Measurements from ENCODE around the gene VIP. TPM values are rescaled to one million over a fixed set of nuclear protein-coding genes. Genes with fewer than 3 reads are reported as not detected.

Gene VIP
- total RNA-seq, 1 donor from 2014 or later, result 1.7 TPM

DNA sequence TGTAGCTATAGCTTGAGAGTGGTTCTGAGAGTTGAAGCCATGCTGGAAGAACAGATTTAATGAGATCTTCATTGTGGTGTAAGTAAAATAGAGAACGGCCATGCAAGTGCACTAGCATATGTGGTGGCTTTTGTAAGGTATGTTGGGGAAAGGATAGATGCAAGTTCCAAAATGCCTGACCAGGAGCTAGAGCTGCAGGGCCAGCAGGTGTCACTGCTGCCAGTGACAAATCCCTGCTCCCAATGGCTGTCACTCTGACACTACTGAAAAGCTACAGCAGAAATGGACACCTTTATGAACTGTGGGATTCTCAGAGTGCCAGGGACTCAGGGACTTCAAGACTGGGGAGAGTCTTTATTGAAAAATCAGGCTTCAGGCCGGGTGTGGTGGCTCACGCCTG is 23.1 kb upstream of the VIP start:
- Mint-ChIP-seq H3K27me3 (ENCODE audit: unreplicated experiment) (no peaks in the 10 kb centered on the region), H3K4me3 (ENCODE audit: unreplicated experiment) (no peak overlapping the region), H3K36me3 (ENCODE audit: low read depth, unreplicated experiment) (peaks cover 17% of the 10 kb centered on the region), H3K4me1 (ENCODE audit: unreplicated experiment) (no peaks in the 10 kb centered on the region), H3K27ac (ENCODE audit: unreplicated experiment) (no peak overlapping the region), H3K9me3 (ENCODE audit: unreplicated experiment) (no peaks in the 10 kb centered on the region)
- TF ChIP-seq, protein P1, sequence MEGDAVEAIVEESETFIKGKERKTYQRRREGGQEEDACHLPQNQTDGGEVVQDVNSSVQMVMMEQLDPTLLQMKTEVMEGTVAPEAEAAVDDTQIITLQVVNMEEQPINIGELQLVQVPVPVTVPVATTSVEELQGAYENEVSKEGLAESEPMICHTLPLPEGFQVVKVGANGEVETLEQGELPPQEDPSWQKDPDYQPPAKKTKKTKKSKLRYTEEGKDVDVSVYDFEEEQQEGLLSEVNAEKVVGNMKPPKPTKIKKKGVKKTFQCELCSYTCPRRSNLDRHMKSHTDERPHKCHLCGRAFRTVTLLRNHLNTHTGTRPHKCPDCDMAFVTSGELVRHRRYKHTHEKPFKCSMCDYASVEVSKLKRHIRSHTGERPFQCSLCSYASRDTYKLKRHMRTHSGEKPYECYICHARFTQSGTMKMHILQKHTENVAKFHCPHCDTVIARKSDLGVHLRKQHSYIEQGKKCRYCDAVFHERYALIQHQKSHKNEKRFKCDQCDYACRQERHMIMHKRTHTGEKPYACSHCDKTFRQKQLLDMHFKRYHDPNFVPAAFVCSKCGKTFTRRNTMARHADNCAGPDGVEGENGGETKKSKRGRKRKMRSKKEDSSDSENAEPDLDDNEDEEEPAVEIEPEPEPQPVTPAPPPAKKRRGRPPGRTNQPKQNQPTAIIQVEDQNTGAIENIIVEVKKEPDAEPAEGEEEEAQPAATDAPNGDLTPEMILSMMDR (IDR thresholded peaks at IDR 0.05; ENCODE audit: unreplicated experiment), result no peak
- no peak for DNase-seq (ENCODE audit: low spot score)

DNA sequence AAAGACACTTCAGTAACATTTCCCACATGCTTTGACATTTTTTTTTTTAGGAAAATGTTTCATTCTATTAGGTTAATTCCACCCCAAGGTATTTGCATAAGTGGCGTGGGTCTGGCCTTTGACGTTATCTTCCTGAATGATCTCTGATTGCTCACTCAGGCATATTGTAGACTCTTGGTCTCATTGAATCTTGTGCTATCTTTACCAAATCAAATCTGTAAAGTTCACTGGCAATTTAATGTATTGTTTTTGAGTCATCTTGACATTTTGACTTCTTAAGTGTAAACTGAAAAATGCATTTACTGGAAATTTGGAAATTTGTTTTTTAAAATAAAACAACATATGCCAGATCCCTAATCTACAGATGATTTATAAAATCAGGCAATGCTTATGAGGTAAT is 16.0 kb upstream of the VIP start:
- Mint-ChIP-seq H3K4me1 (ENCODE audit: unreplicated experiment) (no peaks in the 10 kb centered on the region), H3K9me3 (ENCODE audit: unreplicated experiment) (no peaks in the 10 kb centered on the region), H3K4me3 (ENCODE audit: unreplicated experiment) (no peak overlapping the region), H3K27me3 (ENCODE audit: unreplicated experiment) (no peaks in the 10 kb centered on the region), H3K27ac (ENCODE audit: unreplicated experiment) (no peak overlapping the region), H3K36me3 (ENCODE audit: low read depth, unreplicated experiment) (peaks cover 3% of the 10 kb centered on the region)
- no peak for DNase-seq (ENCODE audit: low spot score)
- TF ChIP-seq, protein P1 (IDR thresholded peaks at IDR 0.05; ENCODE audit: unreplicated experiment), result no peak

DNA sequence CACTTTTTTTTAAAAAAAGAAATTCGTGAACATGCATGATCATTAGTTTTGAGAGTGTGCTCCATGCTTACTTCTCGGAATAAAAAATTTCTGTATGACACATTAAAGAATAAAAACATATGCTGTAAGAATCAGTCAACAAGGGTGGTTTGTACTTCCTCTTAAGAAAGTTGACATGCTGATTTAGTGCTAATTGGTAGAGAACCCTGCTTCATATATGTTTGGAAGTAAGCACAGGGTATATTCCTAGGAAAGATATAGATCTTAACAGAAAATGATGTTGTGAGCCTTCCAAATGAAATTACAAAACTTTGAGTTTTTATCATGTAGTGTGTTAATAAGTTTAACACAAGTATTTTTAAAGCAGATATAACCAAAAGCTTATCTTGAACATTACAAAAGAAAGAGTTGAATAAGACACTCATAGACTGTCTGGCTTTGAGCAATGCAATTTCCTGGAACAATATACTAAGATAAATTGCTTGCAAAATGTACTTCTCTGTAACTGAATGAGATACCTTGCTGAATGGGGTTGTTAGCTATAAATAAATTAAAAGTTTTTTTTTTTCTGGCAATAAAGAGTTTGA is 13.8 kb upstream of the VIP start:
- peaks cover 3% of the 10 kb centered on the region for H3K36me3 Mint-ChIP-seq (ENCODE audit: low read depth, unreplicated experiment)
- H3K27ac Mint-ChIP-seq (ENCODE audit: unreplicated experiment), result no peak overlapping the region
- no peaks in the 10 kb centered on the region for H3K4me1 Mint-ChIP-seq (ENCODE audit: unreplicated experiment)
- no peaks in the 10 kb centered on the region for H3K9me3 Mint-ChIP-seq (ENCODE audit: unreplicated experiment)
- no peak for DNase-seq (ENCODE audit: low spot score)
- TF ChIP-seq, protein P1 (IDR thresholded peaks at IDR 0.05; ENCODE audit: unreplicated experiment), result no peak
- no peaks in the 10 kb centered on the region for H3K27me3 Mint-ChIP-seq (ENCODE audit: unreplicated experiment)
- no peak overlapping the region for H3K4me3 Mint-ChIP-seq (ENCODE audit: unreplicated experiment)

DNA sequence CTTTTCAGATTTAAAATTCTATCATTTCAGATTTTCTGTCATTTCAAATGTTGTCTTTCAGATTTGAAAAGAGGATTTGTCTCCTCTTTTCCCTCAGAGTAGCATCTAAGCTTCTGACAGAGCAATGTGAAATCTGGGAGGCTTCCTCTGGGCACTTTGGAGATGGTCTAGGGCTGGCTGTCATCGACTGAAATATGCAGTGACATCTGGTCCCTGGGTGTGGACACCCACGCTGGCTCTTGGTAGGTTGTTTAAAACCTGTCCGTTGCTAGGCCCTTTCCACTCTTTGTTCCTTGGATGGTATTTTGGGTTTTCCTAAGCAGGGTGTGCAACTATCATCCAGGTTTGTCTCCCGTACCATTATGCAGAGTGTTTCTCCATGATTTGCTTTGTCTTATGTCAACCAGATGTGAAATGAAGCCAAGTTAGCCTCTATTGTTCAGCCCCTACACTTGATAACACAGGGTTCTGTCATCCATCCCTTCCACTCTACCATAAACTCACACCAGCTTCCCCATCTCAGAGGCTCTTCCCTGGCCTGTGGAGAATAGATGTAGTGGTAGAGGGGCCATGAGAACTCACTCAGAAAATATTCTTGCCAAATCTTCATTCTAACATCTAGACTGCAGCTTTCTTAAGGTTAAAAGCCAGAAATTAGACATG is 5.0 kb upstream of the VIP start:
- Mint-ChIP-seq H3K27ac (ENCODE audit: unreplicated experiment) (no peak overlapping the region), H3K27me3 (ENCODE audit: unreplicated experiment) (no peaks in the 10 kb centered on the region), H3K4me1 (ENCODE audit: unreplicated experiment) (peaks cover 2% of the 10 kb centered on the region), H3K36me3 (ENCODE audit: low read depth, unreplicated experiment) (no peaks in the 10 kb centered on the region), H3K4me3 (ENCODE audit: unreplicated experiment) (no peak overlapping the region), H3K9me3 (ENCODE audit: unreplicated experiment) (no peaks in the 10 kb centered on the region)
- DNase-seq (ENCODE audit: low spot score), result no peak
- TF ChIP-seq, protein P1 (IDR thresholded peaks at IDR 0.05; ENCODE audit: unreplicated experiment), result no peak

DNA sequence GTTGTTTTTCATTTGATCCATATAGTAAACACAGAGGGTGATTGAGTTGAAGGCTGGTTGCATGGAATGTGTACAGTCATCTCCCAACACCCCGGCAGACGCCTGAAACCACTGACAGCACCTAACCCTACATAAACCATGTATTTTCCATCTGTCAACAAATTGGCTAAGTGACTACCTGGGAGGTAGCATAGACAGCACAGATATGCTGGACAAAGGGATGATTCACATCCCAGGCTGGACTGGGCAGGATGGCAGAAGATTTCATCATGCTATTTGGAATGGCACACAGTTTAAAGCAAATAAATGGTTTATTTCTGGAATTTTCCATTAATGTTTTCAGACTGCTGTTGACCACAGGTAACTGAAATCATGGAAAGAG is 4.4 kb upstream of the VIP start:
- Mint-ChIP-seq H3K4me3 (ENCODE audit: unreplicated experiment) (no peak overlapping the region), H3K27ac (ENCODE audit: unreplicated experiment) (no peak overlapping the region), H3K27me3 (ENCODE audit: unreplicated experiment) (no peaks in the 10 kb centered on the region), H3K9me3 (ENCODE audit: unreplicated experiment) (no peaks in the 10 kb centered on the region), H3K36me3 (ENCODE audit: low read depth, unreplicated experiment) (no peaks in the 10 kb centered on the region), H3K4me1 (ENCODE audit: unreplicated experiment) (peaks cover 2% of the 10 kb centered on the region)
- TF ChIP-seq, protein P1 (IDR thresholded peaks at IDR 0.05; ENCODE audit: unreplicated experiment), result no peak
- no peak for DNase-seq (ENCODE audit: low spot score)

Data from endothelial cell (in vitro differentiated cells).